C4-2B (cell line): Measurements from ENCODE around the gene RPS6KL1.

Source experiments
- H3K27ac ChIP-seq: fragments of 450-650 bp; 2 replicates; pipeline ENCODE4 v1.5.1; 2017
- ZFX ChIP-seq: fragments of 450-650 bp; IDR thresholded peaks from 2 replicates; pipeline ENCODE4 v1.6.1; 2017
- TF ChIP-seq, protein P1 (sequence below): fragments of 450-650 bp; conservative IDR thresholded peaks from 2 replicates; pipeline ENCODE4 v1.5.1; 2017; ENCODE audit warnings: mild to moderate bottlenecking

Gene RPS6KL1

GRCh38 chr14:74864198-74864597 is 58.9 kb downstream of the RPS6KL1 start:
- no peak overlapping the region for H3K27ac ChIP-seq
- TF ChIP-seq ZFX: no peak
- TF ChIP-seq, protein P1, sequence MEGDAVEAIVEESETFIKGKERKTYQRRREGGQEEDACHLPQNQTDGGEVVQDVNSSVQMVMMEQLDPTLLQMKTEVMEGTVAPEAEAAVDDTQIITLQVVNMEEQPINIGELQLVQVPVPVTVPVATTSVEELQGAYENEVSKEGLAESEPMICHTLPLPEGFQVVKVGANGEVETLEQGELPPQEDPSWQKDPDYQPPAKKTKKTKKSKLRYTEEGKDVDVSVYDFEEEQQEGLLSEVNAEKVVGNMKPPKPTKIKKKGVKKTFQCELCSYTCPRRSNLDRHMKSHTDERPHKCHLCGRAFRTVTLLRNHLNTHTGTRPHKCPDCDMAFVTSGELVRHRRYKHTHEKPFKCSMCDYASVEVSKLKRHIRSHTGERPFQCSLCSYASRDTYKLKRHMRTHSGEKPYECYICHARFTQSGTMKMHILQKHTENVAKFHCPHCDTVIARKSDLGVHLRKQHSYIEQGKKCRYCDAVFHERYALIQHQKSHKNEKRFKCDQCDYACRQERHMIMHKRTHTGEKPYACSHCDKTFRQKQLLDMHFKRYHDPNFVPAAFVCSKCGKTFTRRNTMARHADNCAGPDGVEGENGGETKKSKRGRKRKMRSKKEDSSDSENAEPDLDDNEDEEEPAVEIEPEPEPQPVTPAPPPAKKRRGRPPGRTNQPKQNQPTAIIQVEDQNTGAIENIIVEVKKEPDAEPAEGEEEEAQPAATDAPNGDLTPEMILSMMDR: no peak

GRCh38 chr14:74863274-74863673 is 59.8 kb downstream of the RPS6KL1 start:
- TF ChIP-seq, protein P1: no peak
- TF ChIP-seq ZFX: no peak
- H3K27ac ChIP-seq: no peak overlapping the region

DNA sequence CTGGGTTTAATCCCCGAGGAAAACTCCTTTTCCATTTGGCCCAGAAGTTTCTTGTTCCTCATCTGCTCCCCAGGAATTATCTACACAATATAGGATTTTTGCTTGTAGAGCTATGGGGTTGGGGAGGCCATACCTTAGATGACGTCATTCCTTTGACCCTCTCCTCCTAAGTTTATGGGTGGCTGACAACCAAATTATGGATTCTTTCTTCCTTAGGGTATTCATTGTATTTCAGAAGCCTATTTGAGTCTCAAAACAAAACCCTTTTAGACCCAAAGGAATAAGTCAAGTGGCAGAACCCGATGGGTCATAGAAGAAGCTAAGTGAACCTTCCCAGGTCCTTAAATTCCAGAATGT is 61.3 kb downstream of the RPS6KL1 start:
- H3K27ac ChIP-seq: no peak overlapping the region
- TF ChIP-seq, protein P1: no peak
- no peak for TF ChIP-seq ZFX

GRCh38 chr14:74860899-74861733 is 61.9 kb downstream of the RPS6KL1 start:
- H3K27ac ChIP-seq: no peak overlapping the region
- TF ChIP-seq, protein P1: peak; percentile 93
- no peak for TF ChIP-seq ZFX

GRCh38 chr14:74859757-74860552 is 63.1 kb downstream of the RPS6KL1 start:
- H3K27ac ChIP-seq: no peak overlapping the region

DNA sequence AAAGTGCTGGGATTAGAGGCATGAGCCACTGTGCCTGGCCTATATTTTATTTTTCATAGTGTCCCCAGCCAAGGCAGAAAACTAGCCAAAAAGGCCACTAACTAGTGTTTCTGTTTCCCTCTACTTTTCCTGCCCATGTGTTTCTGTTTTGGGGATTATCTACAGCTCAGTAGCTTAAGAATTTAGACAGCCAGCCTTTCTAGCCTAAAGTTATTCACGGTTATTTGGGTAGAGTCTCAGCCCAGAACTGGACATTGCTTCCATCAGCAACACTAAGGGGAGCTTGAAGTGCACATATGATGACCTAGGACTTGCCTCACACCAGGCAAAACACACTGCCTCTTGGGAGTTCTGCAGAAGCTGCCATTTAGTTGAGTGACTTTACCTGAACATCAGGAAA is 65.0 kb downstream of the RPS6KL1 start:
- no peak overlapping the region for H3K27ac ChIP-seq
- TF ChIP-seq, protein P1: no peak
- no peak for TF ChIP-seq ZFX

More at GRCh38 chr14:74859757-74860552, 63.1 kb downstream of the RPS6KL1 start:
- TF ChIP-seq ZFX: no peak
- TF ChIP-seq, protein P1: no peak

GRCh38 chr14:74856366-74856765 is 66.7 kb downstream of the RPS6KL1 start:
- TF ChIP-seq ZFX: no peak
- H3K27ac ChIP-seq: no peak overlapping the region
